K562 (cell line): ENCODE measurements around the gene LAPTM5. TPM values are rescaled to one million over a fixed set of nuclear protein-coding genes. Genes with fewer than 3 reads are reported as not detected.

Experiments used
- ATAC-seq: fragments of 200-7000 bp; cut with Tn5 transposase; 3 replicates; pipeline ENCODE4 v1.9.1; 2020; ENCODE audit warnings: moderate library complexity
- BruUV-seq: library from RNA; stranded (reverse); fragments of 400-500 nt; replicated peaks from 2 replicates; lab custom pipeline; 2021; lab: Mats Ljungman, UMichigan
- CTCF ChIA-PET: fragments of 300-600 bp; formaldehyde crosslinking; extraction: SDS; loops from one replicate; lab custom pipeline; 2021; ENCODE audit warnings: low intra/inter-chr PET ratio; lab: Yijun Ruan, JAX
- POLR2A ChIA-PET: fragments of 300-600, 350-650 bp; sonication (Branson Sonifier 250); formaldehyde crosslinking; extraction: SDS; loops from one replicate; lab custom pipeline; 2021; ENCODE audit warnings: antibody characterized with exemption, inconsistent platforms; lab: Yijun Ruan, JAX
- DNase-seq, 4 experiments: peaks; one replicate each; pipeline versions ENCODE4 v3.0.0 to v3.0.0-alpha.2; 2011 to 2018; ENCODE audit warnings: low spot score in 3 of 4, mixed read lengths in 3 of 4; ENCODE audit errors: extremely low read depth in 1 of 4
- FAIRE-seq: peaks from 2 replicates; lab custom pipeline; 2011; peaks lifted over from hg19 to GRCh38; lab: Jason Lieb, UNC
- H2AFZ ChIP-seq: 2 replicates; pipeline ENCODE4 v1.6.0; 2011; ENCODE audit warnings: low read depth, low read length, control low read depth, inconsistent platforms
- H3K27ac ChIP-seq: fragments of 200-600 bp; 3 replicates; pipeline ENCODE4 v1.8.0; 2011; ENCODE audit warnings: low read depth, mild to moderate bottlenecking, control low read depth, inconsistent platforms, low read length, moderate library complexity, mixed read lengths; ENCODE audit errors: extremely low read depth
- H3K27me3 ChIP-seq, 2 experiments: fragments of 300-600 bp in 1 of 2; 2 replicates in 1 of 2; 3 replicates in 1 of 2; pipeline versions ENCODE4 v1.6.0 to v1.8.0; 2011; ENCODE audit warnings: inconsistent platforms in 2 of 2, low read length in 2 of 2, mild to moderate bottlenecking in 1 of 2, mixed read lengths in 1 of 2, moderate library complexity in 1 of 2; ENCODE audit not compliant: control insufficient read depth in 2 of 2, insufficient read depth in 2 of 2
- H3K36me3 ChIP-seq: fragments of 300-600 bp; 3 replicates; pipeline ENCODE4 v1.8.0; 2011; ENCODE audit warnings: mild to moderate bottlenecking, low read length, inconsistent platforms; ENCODE audit not compliant: control insufficient read depth, insufficient read depth
- H3K4me1 ChIP-seq, 2 experiments: fragments of 200-600 bp in 1 of 2; replicated peaks in 1 of 2; 2 replicates in 1 of 2; 3 replicates in 1 of 2; pipeline versions ENCODE4 v1.5.1 to v1.8.0; 2011; ENCODE audit warnings: inconsistent platforms in 2 of 2, low read length in 2 of 2, mild to moderate bottlenecking in 1 of 2, mixed read lengths in 1 of 2, moderate library complexity in 1 of 2; ENCODE audit not compliant: control insufficient read depth in 2 of 2, insufficient read depth in 2 of 2
- H3K4me2 ChIP-seq: 2 replicates; pipeline ENCODE4 v1.6.1; 2011; ENCODE audit warnings: low read length, control low read depth, inconsistent platforms, mixed read lengths; ENCODE audit not compliant: insufficient read depth
- H3K4me3 ChIP-seq: fragments of 200-600 bp; sonication (generic), shearing (Covaris generic); 2 replicates; pipeline ENCODE4 v1.5.1; 2016; ENCODE audit warnings: control low read depth, inconsistent platforms
- H3K79me2 ChIP-seq: fragments of 200-600 bp; 3 replicates; pipeline ENCODE4 v1.8.0; 2011; ENCODE audit warnings: low read length, inconsistent platforms; ENCODE audit not compliant: control insufficient read depth, insufficient read depth
- H3K9ac ChIP-seq, 2 experiments: 2 replicates each; pipeline versions ENCODE4 v1.6.0 to v1.6.1; 2011; ENCODE audit warnings: low read depth in 2 of 2, low read length in 2 of 2, control low read depth in 1 of 2, inconsistent platforms in 1 of 2, mild to moderate bottlenecking in 1 of 2, mixed read lengths in 1 of 2; ENCODE audit not compliant: insufficient read depth in 1 of 2
- H3K9me1 ChIP-seq: one replicate; pipeline ENCODE4 v1.6.0; 2011; ENCODE audit warnings: inconsistent platforms, mild to moderate bottlenecking, low read length, moderate library complexity; ENCODE audit not compliant: control insufficient read depth, insufficient read depth
- H3K9me3 ChIP-seq: replicated peaks from 2 replicates; pipeline ENCODE4 v1.5.1; 2011; ENCODE audit warnings: low read depth, low read length, inconsistent platforms; ENCODE audit not compliant: control insufficient read depth, insufficient read depth
- H4K20me1 ChIP-seq: replicated peaks from 2 replicates; pipeline ENCODE4 v1.6.1; 2011; ENCODE audit warnings: low read length, inconsistent platforms, mixed read lengths; ENCODE audit not compliant: control insufficient read depth, insufficient read depth
- ADNP ChIP-seq: fragments of 200-800 bp; sonication (Bioruptor generic); IDR thresholded peaks from 2 replicates; pipeline ENCODE4 v1.6.1; 2016; ENCODE audit warnings: missing genetic modification characterization, missing compliant biosample characterization
- BCOR ChIP-seq: fragments of 450-650 bp; IDR thresholded peaks from 2 replicates; pipeline ENCODE4 v1.6.1; 2016
- CEBPG ChIP-seq, 3 experiments: fragments of 200-800 bp in 1 of 3; sonication (Bioruptor generic) in 1 of 3; sonication (generic) in 1 of 3; formaldehyde crosslinking in 1 of 3; IDR thresholded peaks in 2 of 3; conservative IDR thresholded peaks in 1 of 3; 2 replicates each; pipeline versions ENCODE4 v1.6.1 to v1.8.0; 2016 to 2022; ENCODE audit warnings: missing compliant biosample characterization in 2 of 3, missing genetic modification characterization in 2 of 3, mild to moderate bottlenecking in 1 of 3, missing genetic modification reagents in 1 of 3
- CUX1 ChIP-seq: fragments of 200-800 bp; sonication (Bioruptor generic); IDR thresholded peaks from 2 replicates; pipeline ENCODE4 v1.6.1; 2016; ENCODE audit warnings: missing genetic modification characterization, missing compliant biosample characterization
- KDM1A ChIP-seq, 2 experiments: fragments of 450-650 bp; IDR thresholded peaks; 2 replicates each; pipeline ENCODE4 v1.6.1; 2016; ENCODE audit warnings: mild to moderate bottlenecking in 2 of 2
- RBM25 ChIP-seq: fragments of 200-400 bp; formaldehyde crosslinking; IDR thresholded peaks from 2 replicates; pipeline ENCODE4 v1.6.1; 2018; ENCODE audit warnings: low read length, low read depth, moderate library complexity; ENCODE audit not compliant: severe bottlenecking
- RCOR1 ChIP-seq, 2 experiments: IDR thresholded peaks; 2 replicates each; pipeline ENCODE4 v1.6.1; 2012; ENCODE audit warnings: low read depth in 2 of 2, low read length in 2 of 2, borderline replicate concordance in 1 of 2, improper control_type of control experiment in 1 of 2
- TRIM24 ChIP-seq, 2 experiments: fragments of 450-650 bp; IDR thresholded peaks; 2 replicates each; pipeline ENCODE4 v1.6.1; 2016
- WGBS: fragments of 100-300 bp; shearing (Covaris generic); methylation state at CpG from one replicate; pipeline ENCODE4 v1.1.6; 2016; ENCODE audit warnings: low coverage, mixed read lengths; ENCODE audit not compliant: insufficient coverage; ENCODE audit errors: missing lambda C conversion rate; 5-methylcytosine and 5-hydroxymethylcytosine counted together
- in situ Hi-C: fragments of 300-500 bp; cut with MboI; formaldehyde crosslinking; loops from 4 replicates; pipeline ENCODE4 v1.15.0; 2018; ENCODE audit warnings: inconsistent platforms, mixed read lengths
- intact Hi-C: fragments of 100-400 bp; cut with micrococcal nuclease; formaldehyde crosslinking; loops from 2 replicates; pipeline ENCODE4 v1.14.2; 2022
- polyA plus RNA-seq, 8 experiments: library from polyadenylated mRNA; depleted of rRNA in 4 of 8; stranded (reverse) in 5 of 8; unstranded in 3 of 8; fragments of >200 nt; fragmentation: Nextera tagmentation in 2 of 8; fragmentation: Illumina TruSeq in 1 of 8; extraction: Ambion mirVana in 2 of 8; extraction: Trizol in 1 of 8; gene quantifications; 2 replicates each; pipeline versions ENCODE4 v1.2.1 to v1.2.3, GENCODE V29; 2011 to 2014; ENCODE audit warnings: inconsistent platforms in 1 of 8, missing spikeins in 1 of 8
- total RNA-seq, 7 experiments: library from RNA; depleted of rRNA in 6 of 7; stranded (reverse); fragments of >200 nt in 6 of 7; fragmentation: Illumina TruSeq in 2 of 7; extraction: Trizol in 2 of 7; gene quantifications; 2 replicates each; pipeline versions ENCODE4 v1.2.1 to v1.2.3, GENCODE V29; 2011 to 2021; ENCODE audit warnings: low replicate concordance in 1 of 7

Gene LAPTM5
- total and polyA plus RNA-seq, 9 of the 15 experiments (the other 6 are each of a cell fraction or from before 2014, with no cell fraction given) = 2.4 to 47.3 (median 20.3) TPM

GRCh38 chr1:30714536-30715090 is 43.0 kb downstream of the LAPTM5 start:
- H3K79me2 ChIP-seq = peaks cover 11% of the 10 kb centered on the region
- no peak for ATAC-seq
- no TSS peak for BruUV-seq
- WGBS = 73% methylated on average over 8 of the region's 8 CpGs
- H4K20me1 ChIP-seq = no peaks in the 10 kb centered on the region
- CTCF ChIA-PET = no interaction called here
- no peaks in the 10 kb centered on the region; the same call in 2 of the 3 replicates for H3K36me3 ChIP-seq
- in situ Hi-C loops = loop anchor here (5.0 kb wide), 2 partner anchors 63 to 198 kb away; no protein-coding TSS in a partner anchor
- no peaks in the 10 kb centered on the region for H3K9me1 ChIP-seq
- H3K27ac ChIP-seq = no peak overlapping the region
- H3K4me3 ChIP-seq = no peak overlapping the region
- no peak overlapping the region for H2AFZ ChIP-seq
- peaks cover 9% of the 10 kb centered on the region for H3K9me3 ChIP-seq
- no peak overlapping the region for H3K4me2 ChIP-seq
- peaks cover 0 to 10% of the 10 kb centered on the region in 2 experiments; a peak in 2 of 5 replicates for H3K27me3 ChIP-seq
- intact Hi-C loops = no loop called here
- no peak for FAIRE-seq
- POLR2A ChIA-PET = interaction anchor here (1.2 kb wide), 1 partner anchor 54 kb away, joined by 3 read pairs; no protein-coding TSS in a partner anchor
- DNase-seq = no peak
- H3K9ac ChIP-seq = no peak overlapping the region
- peaks cover 7 to 28% of the 10 kb centered on the region in 2 experiments; a peak in 4 of 5 replicates for H3K4me1 ChIP-seq
- TF ChIP-seq RBM25 (peak; percentile 82), RCOR1 (IDR thresholded peaks at IDR 0.05; ENCODE audit: borderline replicate concordance in 1 of 2, low read depth in 2 of 2, low read length in 2 of 2) (peak in 1 of 2 experiments; percentile 45; a peak in 1 of 4 replicates), TRIM24 (IDR thresholded peaks at IDR 0.05) (no peak), BCOR (peak; percentile 89), KDM1A (IDR thresholded peaks at IDR 0.05) (0 out of 4 replicates have a peak, but pooled peaks have one; percentile 11 to 32), CEBPG (CRISPR knock-in tag; IDR thresholded peaks at IDR 0.05) (peak; percentile 40; the same call in 1 of the 2 replicates), CEBPG (tag; conservative IDR thresholded peaks at IDR 0.05 in 1 of 2, IDR thresholded peaks at IDR 0.05 in 1 of 2) (no peak; a peak in 1 of 4 replicates), ADNP (tag) (peak; percentile 78), CUX1 (no peak)
- TF ChIP-seq, all 486 proteins: peak for 6
